PC-3 (cell line): ENCODE data around the gene SLC25A6. TPM values are rescaled to one million over a fixed set of nuclear protein-coding genes. Genes with fewer than 3 reads are reported as not detected.

Source experiments
- ATAC-seq: fragments of 200-7000 bp; cut with Tn5 transposase; 2 replicates; pipeline ENCODE4 v1.9.1; 2020; ENCODE audit warnings: mild to moderate bottlenecking, moderate library complexity
- BruUV-seq: library from RNA; stranded (reverse); fragments of 400-500 nt; replicated peaks from 2 replicates; lab custom pipeline; 2021; lab: Mats Ljungman, UMichigan
- CTCF ChIA-PET: fragments of 300-600 bp; sonication (Branson Sonifier 250); formaldehyde crosslinking; loops from one replicate; lab custom pipeline; 2022; ENCODE audit warnings: antibody characterized with exemption; lab: Charles Lee
- POLR2A ChIA-PET: fragments of 300-600 bp; sonication (Branson Sonifier 250); formaldehyde crosslinking; loops from one replicate; lab custom pipeline; 2022; ENCODE audit warnings: antibody characterized with exemption; ENCODE audit not compliant: unreplicated experiment; lab: Charles Lee
- DNase-seq: peaks from one replicate; pipeline ENCODE4 v3.0.0-alpha.2; 2015
- H2AFZ ChIP-seq: fragments of 300-600 bp; sonication (generic); 2 replicates; pipeline ENCODE4 v1.6.0; 2016; ENCODE audit warnings: antibody characterized with exemption, low read length
- H3F3A ChIP-seq: fragments of 300-600 bp; sonication (generic); one replicate; pipeline ENCODE4 v1.6.0; 2017; ENCODE audit warnings: antibody characterized with exemption, low read length, control low read depth, mild to moderate bottlenecking; ENCODE audit not compliant: unreplicated experiment
- H3K27ac ChIP-seq: fragments of 300-600 bp; sonication (generic); 2 replicates; pipeline ENCODE4 v1.5.1; 2016; ENCODE audit warnings: mild to moderate bottlenecking, low read length
- H3K27me3 ChIP-seq: fragments of 300-600 bp; sonication (generic); 2 replicates; pipeline ENCODE4 v1.6.1; 2016; ENCODE audit warnings: low read length, mixed read lengths
- H3K36me3 ChIP-seq: fragments of 300-600 bp; sonication (generic); 2 replicates; pipeline ENCODE4 v1.6.1; 2016; ENCODE audit warnings: low read depth, mixed run types, low read length, mixed read lengths
- H3K4me1 ChIP-seq: fragments of 300-600 bp; sonication (generic); 2 replicates; pipeline ENCODE4 v1.5.1; 2016; ENCODE audit warnings: low read length; ENCODE audit not compliant: insufficient read depth
- H3K4me2 ChIP-seq: fragments of 300-600 bp; sonication (generic); 2 replicates; pipeline ENCODE4 v1.6.0; 2016; ENCODE audit warnings: low read length
- H3K4me3 ChIP-seq: fragments of 300-600 bp; sonication (generic); 2 replicates; pipeline ENCODE4 v1.5.1; 2016; ENCODE audit warnings: mild to moderate bottlenecking, low read length, mixed read lengths
- H3K79me2 ChIP-seq: fragments of 300-600 bp; sonication (generic); 2 replicates; pipeline ENCODE4 v1.6.1; 2017; ENCODE audit warnings: low read length, mixed read lengths
- H3K9ac ChIP-seq: fragments of 300-600 bp; sonication (generic); 2 replicates; pipeline ENCODE4 v1.6.0; 2016; ENCODE audit warnings: mild to moderate bottlenecking, low read length
- H3K9me2 ChIP-seq: fragments of 300-600 bp; sonication (generic); replicated peaks from 2 replicates; pipeline ENCODE4 v1.6.1; 2016; ENCODE audit warnings: mixed run types, low read length, mixed read lengths
- H3K9me3 ChIP-seq: fragments of 300-600 bp; sonication (generic); 2 replicates; pipeline ENCODE4 v1.6.1; 2016; ENCODE audit warnings: low read length, mixed read lengths
- H4K20me1 ChIP-seq: fragments of 300-600 bp; sonication (generic); 2 replicates; pipeline ENCODE4 v1.6.1; 2016; ENCODE audit warnings: low read length, mixed read lengths
- CTCF ChIP-seq: fragments of 300-600 bp; sonication (generic); conservative IDR thresholded peaks from 2 replicates; pipeline ENCODE4 v1.5.1; 2017; ENCODE audit warnings: antibody characterized with exemption, low read depth, mild to moderate bottlenecking, low read length
- EZH2 ChIP-seq: fragments of 300-600 bp; sonication (generic); IDR thresholded peaks from one replicate; pipeline ENCODE4 v1.6.1; 2017; ENCODE audit warnings: antibody characterized with exemption, mild to moderate bottlenecking, low read length; ENCODE audit not compliant: unreplicated experiment
- EZH2phosphoT487 ChIP-seq: fragments of 300-600 bp; sonication (generic); IDR thresholded peaks from 2 replicates; pipeline ENCODE4 v1.6.1; 2018; ENCODE audit warnings: mild to moderate bottlenecking, antibody characterized with exemption, low read length, borderline replicate concordance
- intact Hi-C: fragments of 100-400 bp; cut with micrococcal nuclease; formaldehyde crosslinking; loops from 2 replicates; pipeline ENCODE4 v1.9.0; 2023
- total RNA-seq: library from RNA; depleted of rRNA; stranded (reverse); fragments of >200 nt; gene quantifications from 2 replicates; pipeline ENCODE4 v1.2.3, GENCODE V29; 2014

The SLC25A6 gene
- total RNA-seq, 1 experiment from 2014 or later = 178 TPM

GRCh38 chrX:1420371-1420770 is 28.5 kb upstream of the SLC25A6 start:
- no peak overlapping the region for H2AFZ ChIP-seq
- H3K4me2 ChIP-seq = no peak overlapping the region
- POLR2A ChIA-PET = no interaction called here
- H3F3A ChIP-seq = no peaks in the 10 kb centered on the region
- no peak overlapping the region for H3K27ac ChIP-seq
- no peak for TF ChIP-seq EZH2
- TF ChIP-seq CTCF = no peak
- TF ChIP-seq EZH2phosphoT487 = no peak
- H3K9me3 ChIP-seq = no peaks in the 10 kb centered on the region
- intact Hi-C loops = no loop called here
- H4K20me1 ChIP-seq = no peaks in the 10 kb centered on the region
- BruUV-seq = no TSS peak
- ATAC-seq = no peak
- H3K36me3 ChIP-seq = peaks cover 8% of the 10 kb centered on the region; the same call in 1 of the 2 replicates
- peaks cover 8% of the 10 kb centered on the region; the same call in 1 of the 2 replicates for H3K4me1 ChIP-seq
- no peaks in the 10 kb centered on the region for H3K9me2 ChIP-seq
- no peak overlapping the region for H3K9ac ChIP-seq
- no peak for DNase-seq
- H3K79me2 ChIP-seq = no peaks in the 10 kb centered on the region
- CTCF ChIA-PET = no interaction called here
- no peak overlapping the region for H3K4me3 ChIP-seq
- no peaks in the 10 kb centered on the region for H3K27me3 ChIP-seq

- H3K4me3 ChIP-seq = no peak overlapping the region
- H3K36me3 ChIP-seq = peaks cover 8% of the 10 kb centered on the region; the same call in 1 of the 2 replicates
- no peak for TF ChIP-seq EZH2
- no peak for TF ChIP-seq EZH2phosphoT487
- H3K9me3 ChIP-seq = no peaks in the 10 kb centered on the region
- no peak overlapping the region for H3K27ac ChIP-seq
- no peaks in the 10 kb centered on the region for H3F3A ChIP-seq
- CTCF ChIA-PET = no interaction called here
- H3K9ac ChIP-seq = no peak overlapping the region
- H3K9me2 ChIP-seq = no peaks in the 10 kb centered on the region
- no peak for DNase-seq
- H2AFZ ChIP-seq = no peak overlapping the region
- BruUV-seq = no TSS peak
- intact Hi-C loops = no loop called here
- no peaks in the 10 kb centered on the region for H3K79me2 ChIP-seq
- peak; percentile 11; the same call in 1 of the 2 replicates for ATAC-seq
- no peaks in the 10 kb centered on the region for H3K27me3 ChIP-seq
- POLR2A ChIA-PET = no interaction called here
- H3K4me1 ChIP-seq = peaks cover 8% of the 10 kb centered on the region; the same call in 1 of the 2 replicates
- H4K20me1 ChIP-seq = no peaks in the 10 kb centered on the region
- H3K4me2 ChIP-seq = no peak overlapping the region
Observed at GRCh38 chrX:1419545-1420355, 27.8 kb upstream of the SLC25A6 start.

GRCh38 chrX:1418901-1419544 is 27.1 kb upstream of the SLC25A6 start:
- BruUV-seq = no TSS peak
- H3K9me2 ChIP-seq = no peaks in the 10 kb centered on the region
- no peaks in the 10 kb centered on the region for H3F3A ChIP-seq
- no peaks in the 10 kb centered on the region for H4K20me1 ChIP-seq
- DNase-seq (peak; percentile 65), ATAC-seq (peak; percentile 57)
- no peaks in the 10 kb centered on the region for H3K79me2 ChIP-seq
- no peaks in the 10 kb centered on the region for H3K9me3 ChIP-seq
- H3K27me3 ChIP-seq = no peaks in the 10 kb centered on the region
- H3K4me3 ChIP-seq = peak overlapping the region; percentile 50
- intact Hi-C loops = no loop called here
- H2AFZ ChIP-seq = peak overlapping the region; percentile 43; the same call in 1 of the 2 replicates
- H3K4me1 ChIP-seq = peaks cover 8% of the 10 kb centered on the region; the same call in 1 of the 2 replicates
- H3K27ac ChIP-seq = peak overlapping the region; percentile 50
- peak overlapping the region; percentile 12; the same call in 1 of the 2 replicates for H3K9ac ChIP-seq
- POLR2A ChIA-PET = no interaction called here
- CTCF ChIA-PET = no interaction called here
- peaks cover 8% of the 10 kb centered on the region; the same call in 1 of the 2 replicates for H3K36me3 ChIP-seq
- TF ChIP-seq CTCF (no peak), EZH2 (no peak), EZH2phosphoT487 (no peak)
- H3K4me2 ChIP-seq = peak overlapping the region; percentile 75
